ENCODE measurements around the gene ACO2.
A peak's percentile ranks its signal among the peaks of the same experiment; 100 is the strongest.

ACO2 gene

GRCh38 chr22:41524809-41525449 lies 56.0 kb downstream of the ACO2 start:
- DNase-seq: no peak

DNA sequence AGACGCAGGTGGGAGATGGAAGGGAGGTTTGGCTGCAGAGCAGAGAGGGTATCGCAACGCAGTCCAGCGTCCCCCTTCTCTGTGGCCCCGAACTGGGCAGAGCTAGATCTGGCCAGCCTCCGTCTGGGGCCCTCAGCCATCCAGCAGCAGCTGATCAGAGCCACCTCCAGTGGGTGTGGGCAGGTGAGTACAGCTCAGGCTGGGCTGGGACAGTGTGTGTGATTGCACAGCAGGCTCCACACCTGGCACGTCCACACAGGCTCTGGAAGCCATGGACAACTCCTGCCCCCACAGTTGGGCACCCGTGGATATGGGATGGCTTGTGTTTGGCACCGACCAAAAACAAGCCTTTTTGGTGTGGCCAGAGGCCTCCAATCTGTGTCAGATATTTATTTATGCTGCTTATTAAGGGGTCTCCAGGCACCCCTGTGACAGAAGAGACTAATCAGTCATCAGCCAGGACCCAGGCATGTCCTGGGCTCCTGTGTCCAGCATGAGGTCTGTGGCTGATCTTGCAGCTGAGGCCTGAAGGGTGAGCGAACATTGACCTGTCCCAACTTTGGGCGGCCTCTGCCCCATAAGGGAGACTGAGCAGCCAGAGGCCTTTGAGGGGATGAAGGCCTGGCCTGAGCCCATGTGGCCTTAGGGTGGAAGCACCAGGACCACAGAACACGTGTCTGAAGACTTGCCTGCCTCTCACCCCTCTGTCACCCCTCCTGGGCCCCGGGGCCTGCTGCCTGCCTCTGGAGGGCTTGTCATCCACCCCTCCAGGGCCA lies 56.7 kb downstream of the ACO2 start:
- no peak for DNase-seq

DNA sequence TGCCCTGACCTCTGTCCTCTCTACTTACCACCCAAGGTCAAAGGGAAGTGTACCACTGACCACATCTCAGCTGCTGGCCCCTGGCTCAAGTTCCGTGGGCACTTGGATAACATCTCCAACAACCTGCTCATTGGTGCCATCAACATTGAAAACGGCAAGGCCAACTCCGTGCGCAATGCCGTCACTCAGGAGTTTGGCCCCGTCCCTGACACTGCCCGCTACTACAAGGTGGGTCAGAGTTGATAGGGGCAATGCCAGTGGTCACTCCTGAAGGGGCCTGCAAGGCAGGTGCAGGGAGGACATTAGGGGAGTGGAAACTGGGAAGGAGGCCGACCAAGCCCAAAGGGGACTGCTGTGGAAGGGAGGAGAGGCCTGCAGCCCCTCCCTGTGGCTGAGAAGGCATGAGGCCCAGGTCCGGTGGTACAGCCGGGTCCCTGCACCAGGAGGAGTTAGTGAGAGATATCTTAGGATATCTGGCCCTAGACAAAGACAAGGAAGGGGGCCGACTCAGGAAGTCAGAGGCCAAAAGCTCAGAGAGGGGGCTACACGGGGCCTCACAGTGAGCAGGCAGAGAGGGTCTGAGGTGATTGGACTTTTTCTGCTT lies 57.4 kb downstream of the ACO2 start:
- DNase-seq: no peak

GRCh38 chr22:41526830-41527799 lies 58.2 kb downstream of the ACO2 start:
- DNase-seq: no peak

- DNase-seq: no peak
Measured at GRCh38 chr22:41528132-41528766, 59.3 kb downstream of the ACO2 start.

DNA sequence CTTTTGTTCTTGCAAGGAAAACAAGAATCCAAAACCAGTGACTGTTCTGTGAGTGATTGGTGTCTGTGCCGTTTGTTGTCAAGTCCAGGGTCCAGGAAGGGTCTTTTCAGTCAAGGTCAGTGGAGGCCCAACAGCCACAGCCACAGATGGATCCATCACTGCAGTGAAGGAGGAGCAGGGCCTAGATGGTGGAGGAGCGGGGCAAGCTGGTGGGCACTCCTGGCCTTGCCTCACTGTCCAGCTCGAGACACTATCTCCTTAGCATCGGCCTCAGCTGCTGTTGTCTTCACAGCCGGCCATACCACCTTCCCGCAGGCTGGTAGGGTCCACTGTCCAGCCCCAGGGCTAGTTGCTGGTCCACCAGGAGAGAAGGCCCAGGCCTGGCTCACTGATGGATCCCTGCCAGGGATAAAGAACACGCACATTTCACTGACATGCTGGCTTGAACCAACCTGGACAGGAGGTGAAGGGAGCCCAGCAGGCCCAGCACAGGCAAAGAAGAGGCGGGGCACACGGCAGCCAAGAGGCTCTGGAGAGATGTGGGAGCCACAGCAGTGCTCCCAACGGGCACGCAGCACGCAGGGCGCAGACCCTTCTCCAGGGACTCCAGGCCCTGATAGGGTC lies 60.1 kb downstream of the ACO2 start:
- no peak for DNase-seq

DNA sequence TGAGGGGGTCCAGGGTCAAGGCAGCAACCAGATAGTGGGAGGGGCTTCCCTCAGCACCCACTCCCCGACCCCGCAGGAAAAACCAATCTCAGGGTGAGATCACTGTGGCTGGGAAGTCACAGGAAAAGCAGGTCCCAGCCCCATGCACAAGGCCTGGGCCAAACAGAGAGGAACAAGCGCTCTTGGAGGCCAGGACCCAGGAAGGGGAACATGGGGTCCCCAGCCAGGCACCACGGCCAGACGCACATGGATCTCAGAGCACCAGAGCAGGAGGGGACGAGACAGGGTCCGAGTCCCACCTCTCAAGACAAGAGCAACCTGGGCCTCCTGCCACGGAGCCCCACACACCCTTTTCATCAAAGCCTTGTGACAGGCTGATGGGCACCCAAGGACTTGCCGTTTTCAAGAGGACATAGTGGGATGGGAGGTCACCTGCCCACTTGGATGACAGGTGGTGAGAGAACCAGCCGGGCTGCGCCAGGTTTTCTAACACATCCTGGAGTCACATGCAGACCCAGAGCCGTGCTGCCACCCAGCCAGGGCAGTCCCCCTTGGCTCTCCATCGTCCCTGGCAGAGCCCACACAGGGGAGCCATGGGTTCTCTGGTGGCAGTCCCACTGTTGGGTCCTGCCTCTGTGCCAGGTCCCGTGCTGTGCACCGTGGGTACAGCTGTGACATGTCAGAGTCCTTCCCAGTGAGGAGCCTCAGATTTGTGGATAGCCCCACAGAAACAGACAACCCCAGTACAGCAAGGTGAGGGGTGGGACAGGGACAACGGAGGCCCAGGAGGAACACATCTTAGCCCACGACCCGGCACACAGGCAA lies 62.2 kb downstream of the ACO2 start:
- DNase-seq: no peak

GRCh38 chr22:41531715-41532477 lies 63.0 kb downstream of the ACO2 start:
- no peak for DNase-seq

- peak; percentile 6 for DNase-seq
Measured at GRCh38 chr22:41532908-41533825, 64.2 kb downstream of the ACO2 start.

DNA sequence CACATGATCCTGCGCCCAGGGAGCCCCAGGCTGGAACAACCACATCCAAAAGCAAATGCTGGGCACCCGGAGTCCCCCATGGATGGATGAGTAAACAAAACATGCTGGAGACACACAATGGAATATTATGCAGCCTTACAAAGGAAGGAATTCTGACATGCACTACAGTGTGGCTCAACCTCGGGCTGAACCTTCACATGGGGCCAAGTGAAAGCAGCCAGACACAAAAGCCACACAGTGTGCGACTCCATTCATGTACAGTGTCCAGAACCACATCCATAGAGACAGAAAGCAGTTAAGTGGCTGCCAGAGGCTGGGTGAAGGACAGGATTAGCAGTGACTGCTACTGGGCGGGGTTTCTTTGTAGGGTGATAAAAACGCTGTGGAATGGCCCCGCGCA lies 65.3 kb downstream of the ACO2 start:
- no peak for DNase-seq

- no peak for DNase-seq
Measured at GRCh38 chr22:41535244-41535643, 66.3 kb downstream of the ACO2 start.

- DNase-seq: no peak
Measured at GRCh38 chr22:41537203-41537602, 68.3 kb downstream of the ACO2 start.

GRCh38 chr22:41538583-41538982 lies 69.7 kb downstream of the ACO2 start:
- no peak for DNase-seq

- no peak for DNase-seq
Measured at GRCh38 chr22:41539146-41540005, 70.5 kb downstream of the ACO2 start.

DNA sequence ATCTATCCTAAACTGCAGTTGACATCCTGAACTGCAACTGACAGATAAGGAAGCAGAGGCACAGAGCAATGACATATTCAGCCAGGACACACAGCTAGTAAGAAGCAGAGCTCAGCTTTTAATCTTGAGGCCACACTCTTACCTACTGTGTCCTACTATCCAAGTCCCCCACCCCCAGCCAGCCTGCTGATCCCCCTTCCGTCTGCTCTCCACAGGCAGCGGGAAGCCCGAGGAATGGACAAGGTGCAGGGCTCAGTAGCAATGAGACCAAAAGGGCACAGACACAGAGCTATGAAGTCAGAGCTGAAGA lies 71.0 kb downstream of the ACO2 start:
- no peak for DNase-seq

GRCh38 chr22:41540365-41540764 lies 71.4 kb downstream of the ACO2 start:
- no peak for DNase-seq

DNA sequence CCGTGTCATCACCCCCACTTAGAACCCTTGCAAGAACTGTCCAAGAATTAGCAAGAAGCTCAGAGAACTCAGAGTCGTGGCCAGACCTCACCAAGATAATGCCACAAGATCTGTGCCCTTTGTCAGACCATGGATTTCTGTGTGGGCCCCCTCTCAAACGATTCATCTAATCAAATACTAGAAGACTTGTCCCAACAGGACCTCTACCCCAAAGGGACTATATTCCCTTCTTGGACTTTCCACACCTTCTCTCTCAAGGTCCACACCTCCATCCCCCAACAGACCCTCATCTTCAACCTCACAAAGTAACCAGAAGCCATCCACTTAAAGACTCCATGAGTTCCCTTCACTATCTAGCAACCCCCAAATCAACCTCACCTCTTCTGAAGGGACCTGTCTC lies 72.6 kb downstream of the ACO2 start:
- DNase-seq: no peak

DNA sequence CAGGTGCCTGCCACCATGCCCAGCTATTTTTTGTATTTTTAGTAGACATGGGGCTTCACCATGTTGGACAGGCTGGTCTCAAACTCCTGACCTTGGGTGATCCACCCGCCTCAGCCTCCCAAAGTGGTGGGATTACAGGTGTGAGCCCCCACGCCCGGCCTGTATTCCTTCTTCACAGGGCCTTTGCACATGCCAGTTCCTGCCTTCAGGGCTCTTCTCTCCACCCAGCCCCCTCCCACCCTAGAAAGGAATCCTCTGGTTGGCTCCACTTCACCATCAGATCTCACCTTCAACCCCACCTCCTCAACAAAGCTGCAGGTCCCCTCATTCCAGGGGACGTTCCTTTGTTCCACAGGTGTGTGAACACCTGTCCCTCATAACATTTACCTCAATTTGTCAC lies 73.3 kb downstream of the ACO2 start:
- DNase-seq: no peak

Measured in NCI-H1105 treated with DMSO at 0.1 percent for 48 hours (cell line).